Natural killer cell treated with Interleukin-12 subunit alpha and Interleukin-12 subunit beta and Interleukin-15 and Interleukin-18, amount 100 ng/mL, for 72 hours (primary cell): ENCODE results near the gene FIGN. TPM values are rescaled to one million over a fixed set of nuclear protein-coding genes. Genes with fewer than 3 reads are reported as not detected.

Source experiments
- ATAC-seq, 2 donors: fragments of 150-1000 bp; cut with Tn5 transposase in 1 of 2; sonication (Bioruptor Pico), chemical (Tn5 transposase) in 1 of 2; 2 replicates each; pipeline ENCODE4 v1.10.0; 2021
- DNase-seq: peaks from one replicate; pipeline ENCODE4 v3.0.0; 2022; ENCODE audit warnings: low spot score
- H3K27ac Mint-ChIP-seq, 2 donors: 1 replicate in 1 of 2; 2 replicates in 1 of 2; pipeline ENCODE4 v1.8.0; 2022; ENCODE audit warnings: mixed read lengths in 2 of 2, mild to moderate bottlenecking in 1 of 2, moderate library complexity in 1 of 2
- H3K27me3 Mint-ChIP-seq, 2 donors: 1 replicate in 1 of 2; 2 replicates in 1 of 2; pipeline ENCODE4 v1.8.0; 2022; ENCODE audit warnings: mixed read lengths in 2 of 2
- H3K36me3 Mint-ChIP-seq: one replicate; pipeline ENCODE4 v1.8.0; 2022; ENCODE audit warnings: mixed read lengths
- H3K4me1 Mint-ChIP-seq, 2 donors: 1 replicate in 1 of 2; 2 replicates in 1 of 2; pipeline ENCODE4 v1.8.0; 2022; ENCODE audit warnings: low read depth in 2 of 2, mixed read lengths in 2 of 2, mild to moderate bottlenecking in 1 of 2
- H3K4me3 Mint-ChIP-seq: one replicate; pipeline ENCODE4 v1.8.0; 2022; ENCODE audit warnings: mixed read lengths
- H3K9me3 Mint-ChIP-seq: 2 replicates; pipeline ENCODE4 v1.8.0; 2022; ENCODE audit warnings: mixed read lengths
- total RNA-seq, 2 donors: library from RNA; stranded (reverse); gene quantifications; one replicate each; pipeline ENCODE4 v1.2.3, GENCODE V29; 2022

The FIGN gene
- total RNA-seq, 2 donors from 2014 or later = not detected

DNA sequence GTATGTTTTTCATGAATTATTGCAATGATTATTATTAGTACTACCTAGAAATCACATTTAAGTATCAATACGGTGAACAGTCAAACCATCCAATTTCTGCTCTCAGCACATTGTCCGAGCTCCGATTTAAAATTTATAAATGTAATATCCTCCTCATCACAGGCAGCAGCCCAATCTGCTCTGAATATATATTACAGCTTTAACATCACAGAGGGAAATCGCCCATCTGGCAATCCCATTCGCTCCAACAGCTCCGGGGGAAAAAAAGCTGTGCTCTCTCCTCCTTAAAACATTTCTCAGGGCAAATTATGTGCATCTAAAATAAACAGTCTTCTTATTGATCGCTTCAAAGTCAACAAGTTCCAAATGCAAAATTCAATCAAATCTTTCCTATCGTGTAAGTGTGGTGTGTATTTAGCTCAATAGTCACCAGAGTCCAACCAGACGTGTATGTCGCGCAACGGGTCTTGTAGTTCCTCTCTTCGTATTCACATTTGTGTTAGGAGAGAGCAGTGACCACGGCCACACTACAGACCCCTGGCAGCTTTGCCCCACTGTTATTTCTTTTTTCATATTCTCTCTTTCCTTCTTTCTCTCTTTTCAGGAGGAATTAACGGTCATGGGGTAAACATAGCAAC lies 2.4 kb downstream of the FIGN start:
- no peak for ATAC-seq
- H3K27me3 Mint-ChIP-seq = peaks cover 11 to 16% of the 10 kb centered on the region in 2 donors
- no peaks in the 10 kb centered on the region for H3K4me1 Mint-ChIP-seq
- peaks cover 4% of the 10 kb centered on the region for H3K9me3 Mint-ChIP-seq
- H3K36me3 Mint-ChIP-seq = peaks cover 7% of the 10 kb centered on the region
- H3K27ac Mint-ChIP-seq = no peak overlapping the region
- H3K4me3 Mint-ChIP-seq = no peak overlapping the region
- no peak for DNase-seq

- H3K4me3 Mint-ChIP-seq = no peak overlapping the region
- H3K4me1 Mint-ChIP-seq = no peaks in the 10 kb centered on the region
- DNase-seq (no peak), ATAC-seq (no peak)
- peaks cover 7% of the 10 kb centered on the region for H3K36me3 Mint-ChIP-seq
- no peak overlapping the region for H3K27ac Mint-ChIP-seq
- peaks cover 4% of the 10 kb centered on the region for H3K9me3 Mint-ChIP-seq
- peaks cover 11 to 16% of the 10 kb centered on the region in 2 donors for H3K27me3 Mint-ChIP-seq
Measured at GRCh38 chr2:163732727-163733126, 3.1 kb downstream of the FIGN start.

DNA sequence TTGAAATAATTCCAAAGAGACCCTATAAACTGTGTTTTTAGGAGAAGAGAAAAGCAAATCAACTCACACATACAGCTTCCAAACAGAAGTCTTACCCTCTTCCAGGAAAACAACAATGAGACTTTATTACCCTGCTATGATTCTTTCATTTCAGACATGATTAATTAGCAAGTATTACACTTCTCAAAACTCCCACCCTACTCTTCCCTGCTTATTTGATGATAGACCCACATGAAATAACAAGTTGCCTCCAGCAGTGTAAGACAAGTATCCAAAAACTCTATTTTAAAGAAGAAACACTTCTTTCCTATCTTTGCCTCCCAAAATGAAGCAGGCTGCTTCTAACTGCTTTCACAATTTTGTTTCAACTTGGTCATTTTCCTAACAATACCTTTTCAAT lies 4.1 kb downstream of the FIGN start:
- DNase-seq (no peak), ATAC-seq (no peak)
- H3K9me3 Mint-ChIP-seq = peaks cover 4% of the 10 kb centered on the region
- H3K4me3 Mint-ChIP-seq = no peak overlapping the region
- H3K27me3 Mint-ChIP-seq = peaks cover 8 to 16% of the 10 kb centered on the region in 2 donors
- H3K36me3 Mint-ChIP-seq = peaks cover 7% of the 10 kb centered on the region
- H3K4me1 Mint-ChIP-seq = no peaks in the 10 kb centered on the region
- H3K27ac Mint-ChIP-seq = no peak overlapping the region

DNA sequence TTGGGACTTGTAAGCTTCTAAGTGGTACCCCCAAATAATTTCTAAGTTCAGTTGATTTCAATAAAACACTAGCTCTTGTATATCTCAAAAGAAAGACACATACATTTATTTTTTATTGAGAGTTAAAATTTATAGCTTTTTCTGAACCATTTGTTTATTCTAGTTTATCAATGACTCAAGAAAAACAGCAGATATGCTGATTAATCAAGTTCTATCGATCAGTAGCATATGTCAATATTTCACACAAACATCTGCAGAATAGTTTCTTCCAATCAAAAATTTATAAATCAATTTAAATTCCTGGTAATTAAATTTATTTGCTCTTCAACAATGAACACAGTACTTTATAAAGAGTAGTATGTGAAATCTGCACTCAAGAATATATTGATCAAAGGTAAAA lies 5.3 kb downstream of the FIGN start:
- Mint-ChIP-seq H3K4me1 (no peaks in the 10 kb centered on the region), H3K36me3 (peaks cover 2% of the 10 kb centered on the region), H3K27ac (no peak overlapping the region), H3K27me3 (peaks cover 3 to 9% of the 10 kb centered on the region in 2 donors), H3K9me3 (peaks cover 4% of the 10 kb centered on the region), H3K4me3 (no peak overlapping the region)
- no peak for ATAC-seq
- no peak for DNase-seq

DNA sequence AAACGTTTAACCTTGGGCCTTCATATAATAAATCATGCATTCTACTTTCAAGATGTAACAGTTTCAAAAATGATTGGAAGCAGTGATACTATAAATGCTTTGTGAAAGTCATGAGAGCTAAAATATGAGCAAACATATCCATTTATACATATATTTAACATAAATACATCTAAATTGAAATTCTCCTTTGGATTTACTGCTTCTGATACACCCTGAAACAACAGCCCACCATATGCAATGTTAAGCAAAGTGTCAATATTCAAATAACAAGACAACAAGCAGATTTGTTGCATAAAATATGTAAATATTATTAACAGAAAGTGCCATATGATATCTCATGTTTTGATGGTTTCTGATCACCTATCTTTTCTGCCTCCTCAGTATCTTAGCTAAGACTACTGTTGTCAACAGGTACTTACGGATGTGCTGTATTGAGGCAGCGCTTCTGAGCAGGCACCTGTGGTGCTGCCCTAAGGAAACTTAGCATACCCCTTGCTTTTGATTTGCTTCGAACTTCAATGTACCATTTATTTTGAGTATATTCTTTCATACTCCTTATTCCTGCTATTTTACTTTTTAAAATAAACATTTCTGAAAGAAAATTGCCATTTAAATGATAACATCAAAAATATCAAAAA lies 6.1 kb downstream of the FIGN start:
- Mint-ChIP-seq H3K27ac (no peak overlapping the region), H3K4me1 (no peaks in the 10 kb centered on the region), H3K36me3 (no peaks in the 10 kb centered on the region), H3K4me3 (no peak overlapping the region), H3K9me3 (peaks cover 4% of the 10 kb centered on the region), H3K27me3 (peaks cover 1 to 3% of the 10 kb centered on the region in 2 donors)
- no peak for ATAC-seq
- no peak for DNase-seq

- no peaks in the 10 kb centered on the region for H3K9me3 Mint-ChIP-seq
- no peak overlapping the region for H3K27ac Mint-ChIP-seq
- no peaks in the 10 kb centered on the region for H3K27me3 Mint-ChIP-seq
- DNase-seq (no peak), ATAC-seq (no peak)
- H3K36me3 Mint-ChIP-seq = no peaks in the 10 kb centered on the region
- H3K4me3 Mint-ChIP-seq = no peak overlapping the region
- H3K4me1 Mint-ChIP-seq = no peaks in the 10 kb centered on the region
Measured at GRCh38 chr2:163723881-163724280, 11.9 kb downstream of the FIGN start.

DNA sequence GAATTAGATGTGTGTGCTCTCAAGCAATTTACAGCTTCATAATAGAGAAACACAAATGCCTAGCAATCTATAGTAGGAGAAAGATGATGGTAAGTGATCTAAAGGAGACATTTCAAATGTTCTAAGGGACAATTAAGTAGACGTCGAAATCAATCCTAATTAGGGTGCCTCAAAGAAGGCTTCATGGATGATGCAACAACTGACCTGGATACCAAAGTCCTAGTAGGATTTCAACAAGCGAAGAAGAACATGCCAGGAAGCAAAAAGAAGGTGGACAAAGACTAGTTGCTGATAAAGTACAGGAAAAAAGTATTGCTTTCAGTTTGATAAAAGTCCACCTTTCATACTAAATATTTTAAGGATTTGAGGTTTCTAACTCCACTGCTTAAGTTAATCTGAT lies 12.5 kb downstream of the FIGN start:
- ATAC-seq (no peak), DNase-seq (no peak)
- H3K4me3 Mint-ChIP-seq = no peak overlapping the region
- no peaks in the 10 kb centered on the region for H3K36me3 Mint-ChIP-seq
- no peaks in the 10 kb centered on the region for H3K9me3 Mint-ChIP-seq
- H3K4me1 Mint-ChIP-seq = no peaks in the 10 kb centered on the region
- H3K27me3 Mint-ChIP-seq = no peaks in the 10 kb centered on the region
- no peak overlapping the region for H3K27ac Mint-ChIP-seq

DNA sequence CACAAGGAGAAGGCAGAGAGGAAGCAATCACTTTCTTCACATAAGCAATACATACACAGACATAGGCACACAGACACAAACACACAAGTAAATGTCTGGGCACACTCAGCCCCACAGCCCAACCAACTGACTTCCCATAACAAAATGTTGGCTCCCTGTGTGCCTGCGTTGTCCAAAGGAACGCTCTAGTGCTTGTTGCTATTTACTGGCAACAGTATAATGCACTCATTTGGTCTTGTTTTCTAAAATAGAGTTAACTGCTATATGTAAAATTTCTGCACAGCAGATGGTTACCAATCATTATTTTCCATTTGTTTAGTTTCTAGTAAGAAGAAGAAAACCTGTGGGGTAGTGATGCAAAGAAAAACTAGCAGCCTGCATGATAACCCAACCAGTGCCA lies 16.5 kb downstream of the FIGN start:
- no peaks in the 10 kb centered on the region for H3K27me3 Mint-ChIP-seq
- no peak overlapping the region for H3K4me3 Mint-ChIP-seq
- no peak overlapping the region for H3K27ac Mint-ChIP-seq
- ATAC-seq (no peak), DNase-seq (no peak)
- H3K36me3 Mint-ChIP-seq = no peaks in the 10 kb centered on the region
- no peaks in the 10 kb centered on the region for H3K9me3 Mint-ChIP-seq
- H3K4me1 Mint-ChIP-seq = no peaks in the 10 kb centered on the region

DNA sequence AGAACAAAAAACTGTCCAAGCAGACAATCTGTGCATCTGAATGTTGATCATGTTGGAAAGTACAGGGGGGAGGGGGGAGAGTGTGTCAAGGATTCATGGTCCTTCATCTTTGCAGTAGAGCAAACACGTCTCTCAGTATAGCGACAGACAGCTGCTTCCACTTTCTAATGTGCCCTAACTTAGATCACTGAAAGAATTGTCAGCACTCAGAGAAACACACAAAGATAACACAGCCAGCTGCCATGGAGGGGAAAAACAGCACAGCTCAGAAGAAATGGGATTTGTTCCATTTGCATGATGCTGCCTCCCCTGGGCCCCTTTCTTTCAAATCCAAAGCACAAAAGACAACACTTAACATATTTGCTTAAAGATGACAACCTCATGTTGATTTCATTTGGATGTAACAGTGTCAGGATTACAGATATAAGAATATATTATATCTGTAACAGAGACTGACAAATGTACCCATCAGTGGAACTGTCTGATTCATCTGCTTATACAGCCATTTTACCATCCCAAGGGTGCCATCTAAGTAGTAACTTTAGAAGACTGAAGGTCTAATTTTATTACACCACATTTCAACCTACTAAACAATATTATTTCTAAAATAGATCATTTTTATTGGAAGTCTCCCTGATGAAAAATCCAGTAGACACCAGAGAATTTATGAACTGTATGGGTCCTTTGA lies 17.7 kb downstream of the FIGN start:
- no peaks in the 10 kb centered on the region for H3K27me3 Mint-ChIP-seq
- ATAC-seq (no peak), DNase-seq (no peak)
- no peaks in the 10 kb centered on the region for H3K36me3 Mint-ChIP-seq
- H3K4me3 Mint-ChIP-seq = no peak overlapping the region
- no peaks in the 10 kb centered on the region for H3K4me1 Mint-ChIP-seq
- no peak overlapping the region for H3K27ac Mint-ChIP-seq
- H3K9me3 Mint-ChIP-seq = no peaks in the 10 kb centered on the region

- Mint-ChIP-seq H3K4me3 (no peak overlapping the region), H3K36me3 (no peaks in the 10 kb centered on the region), H3K27me3 (no peaks in the 10 kb centered on the region), H3K27ac (no peak overlapping the region), H3K4me1 (no peaks in the 10 kb centered on the region), H3K9me3 (no peaks in the 10 kb centered on the region)
- no peak for DNase-seq
- no peak for ATAC-seq
Measured at GRCh38 chr2:163717515-163717914, 18.3 kb downstream of the FIGN start.

DNA sequence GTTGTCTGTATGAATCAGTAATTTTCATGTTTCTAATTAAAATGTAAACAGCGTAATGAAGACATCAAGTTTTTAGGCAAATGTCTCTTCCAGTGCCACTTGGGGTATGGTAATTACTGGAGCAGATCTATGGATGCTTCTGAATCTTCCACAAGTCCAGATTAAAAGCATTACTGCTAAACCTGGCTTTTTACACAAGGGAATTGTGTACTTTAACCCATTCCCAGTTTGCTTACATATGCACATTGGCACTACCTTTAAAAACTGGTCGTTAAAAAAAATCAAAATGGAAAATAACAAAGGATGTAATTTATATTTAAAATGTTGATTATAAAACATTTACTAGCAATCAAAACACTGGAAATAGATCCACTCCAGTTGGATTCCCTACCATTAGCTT lies 19.7 kb downstream of the FIGN start:
- Mint-ChIP-seq H3K4me3 (no peak overlapping the region), H3K9me3 (no peaks in the 10 kb centered on the region), H3K4me1 (no peaks in the 10 kb centered on the region), H3K27ac (no peak overlapping the region), H3K36me3 (no peaks in the 10 kb centered on the region), H3K27me3 (no peaks in the 10 kb centered on the region)
- no peak for DNase-seq
- ATAC-seq = no peak

GRCh38 chr2:163715668-163716067 lies 20.1 kb downstream of the FIGN start:
- Mint-ChIP-seq H3K4me1 (no peaks in the 10 kb centered on the region), H3K36me3 (no peaks in the 10 kb centered on the region), H3K27ac (no peak overlapping the region), H3K9me3 (no peaks in the 10 kb centered on the region), H3K4me3 (no peak overlapping the region), H3K27me3 (no peaks in the 10 kb centered on the region)
- no peak for ATAC-seq
- no peak for DNase-seq

DNA sequence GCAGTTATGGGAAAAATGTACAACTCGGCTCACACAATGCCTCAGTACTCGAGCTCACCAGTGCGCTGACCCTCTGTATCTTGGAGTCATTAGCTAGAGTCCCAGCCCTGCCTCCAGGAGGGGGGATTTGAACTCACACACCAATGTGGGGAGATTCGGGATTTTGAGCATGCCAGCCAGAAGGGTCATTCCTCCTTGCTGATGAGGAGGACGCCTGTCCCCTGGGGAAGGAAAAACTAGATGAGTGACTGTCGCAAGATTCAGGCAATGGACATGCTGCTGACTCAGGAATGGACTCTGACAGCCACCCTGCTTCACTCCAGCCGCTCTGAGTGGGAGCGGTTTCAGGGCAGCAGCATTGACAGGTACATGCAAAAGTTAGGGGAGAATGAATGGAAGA lies 20.6 kb downstream of the FIGN start:
- H3K9me3 Mint-ChIP-seq = no peaks in the 10 kb centered on the region
- no peaks in the 10 kb centered on the region for H3K36me3 Mint-ChIP-seq
- DNase-seq (no peak), ATAC-seq (no peak)
- no peak overlapping the region for H3K4me3 Mint-ChIP-seq
- no peak overlapping the region for H3K27ac Mint-ChIP-seq
- H3K4me1 Mint-ChIP-seq = no peaks in the 10 kb centered on the region
- no peaks in the 10 kb centered on the region for H3K27me3 Mint-ChIP-seq

DNA sequence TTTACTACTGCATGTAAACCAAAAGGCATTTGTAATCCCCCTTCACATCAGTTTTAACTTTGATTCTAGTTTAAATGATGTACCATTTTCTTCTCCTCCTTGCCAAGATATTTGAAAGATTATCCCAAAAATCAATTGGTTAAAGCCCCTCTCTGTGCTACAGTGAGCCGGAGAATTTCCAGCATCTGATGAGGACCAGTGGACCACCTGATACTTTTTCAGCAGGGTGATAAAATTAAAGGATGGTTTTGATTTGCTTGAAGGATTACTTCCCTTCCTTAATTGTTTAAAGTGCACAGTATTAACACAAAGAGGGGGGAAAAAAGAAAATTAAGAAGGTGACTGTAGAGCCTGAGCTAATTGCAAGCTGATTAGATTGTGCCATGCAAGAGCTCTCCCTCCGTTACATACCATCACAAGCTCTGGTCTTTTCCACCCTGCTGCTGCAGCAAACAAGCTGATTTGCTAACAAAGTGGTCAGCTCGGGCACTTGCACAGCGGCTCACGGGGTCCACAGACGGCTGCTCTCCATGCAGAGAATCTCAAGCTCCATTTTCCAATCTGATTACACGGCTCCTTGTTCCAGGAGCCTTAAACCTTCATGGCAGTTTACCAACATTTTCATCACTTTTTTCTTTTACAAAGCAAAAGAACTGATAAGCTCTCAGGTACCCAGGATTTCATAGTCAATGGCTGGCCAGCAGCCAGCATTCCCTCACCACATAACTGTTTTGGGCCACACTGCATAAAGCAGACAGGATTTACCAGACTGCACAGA lies 22.1 kb downstream of the FIGN start:
- no peak for ATAC-seq
- Mint-ChIP-seq H3K27ac (no peak overlapping the region), H3K4me1 (no peaks in the 10 kb centered on the region), H3K4me3 (no peak overlapping the region), H3K36me3 (no peaks in the 10 kb centered on the region), H3K9me3 (peaks cover 3% of the 10 kb centered on the region), H3K27me3 (no peaks in the 10 kb centered on the region)
- DNase-seq = no peak
